Trophoblast cell (in vitro differentiated cells and primary cell): ENCODE measurements around the gene KRT84.

ENCODE experiments used
- DNase-seq, 2 donors: peaks; one replicate each; pipeline ENCODE4 v3.0.0-alpha.2; 2016
- H2AFZ ChIP-seq: 2 replicates; pipeline ENCODE4 v1.6.1; 2013; ENCODE audit warnings: low read length, moderate library complexity, mild to moderate bottlenecking; ENCODE audit not compliant: insufficient read depth, poor library complexity
- H2AK5ac ChIP-seq: 2 replicates; pipeline ENCODE4 v1.6.1; 2013; ENCODE audit warnings: mild to moderate bottlenecking, low read length
- H2BK120ac ChIP-seq: 2 replicates; pipeline ENCODE4 v1.6.1; 2013; ENCODE audit warnings: low read length, mild to moderate bottlenecking, moderate library complexity; ENCODE audit not compliant: insufficient read depth, poor library complexity
- H2BK12ac ChIP-seq: 2 replicates; pipeline ENCODE4 v1.6.1; 2013; ENCODE audit warnings: mild to moderate bottlenecking, low read length, moderate library complexity
- H2BK5ac ChIP-seq: 2 replicates; pipeline ENCODE4 v1.6.1; 2013; ENCODE audit warnings: low read length, low read depth, moderate library complexity, mild to moderate bottlenecking; ENCODE audit not compliant: poor library complexity
- H3K14ac ChIP-seq: 2 replicates; pipeline ENCODE4 v1.6.1; 2013; ENCODE audit warnings: mild to moderate bottlenecking, low read length
- H3K18ac ChIP-seq: 2 replicates; pipeline ENCODE4 v1.6.1; 2013; ENCODE audit warnings: mild to moderate bottlenecking, low read length
- H3K23ac ChIP-seq: 2 replicates; pipeline ENCODE4 v1.6.1; 2013; ENCODE audit warnings: low read length
- H3K27ac ChIP-seq: 2 replicates; pipeline ENCODE4 v1.5.1; 2013; ENCODE audit warnings: low read depth, mild to moderate bottlenecking, inconsistent platforms, low read length, moderate library complexity
- H3K27me3 ChIP-seq: 2 replicates; pipeline ENCODE4 v1.6.1; 2013; ENCODE audit warnings: inconsistent platforms, mild to moderate bottlenecking, low read length, moderate library complexity; ENCODE audit not compliant: insufficient read depth
- H3K36me3 ChIP-seq, 2 experiments: 1 replicate in 1 of 2; 2 replicates in 1 of 2; pipeline ENCODE4 v1.6.1; 2013; ENCODE audit warnings: low read length in 2 of 2, mild to moderate bottlenecking in 2 of 2, moderate library complexity in 1 of 2; ENCODE audit not compliant: insufficient read depth in 2 of 2, control insufficient read depth in 1 of 2
- H3K4ac ChIP-seq: 2 replicates; pipeline ENCODE4 v1.6.1; 2013; ENCODE audit warnings: low read depth, mild to moderate bottlenecking, low read length, moderate library complexity
- H3K4me1 ChIP-seq, 2 experiments: 1 replicate in 1 of 2; 2 replicates in 1 of 2; pipeline ENCODE4 v1.6.1; 2013; ENCODE audit warnings: low read length in 2 of 2, mild to moderate bottlenecking in 2 of 2, moderate library complexity in 1 of 2; ENCODE audit not compliant: insufficient read depth in 2 of 2, control insufficient read depth in 1 of 2
- H3K4me2 ChIP-seq: 2 replicates; pipeline ENCODE4 v1.6.1; 2013; ENCODE audit warnings: inconsistent platforms, mild to moderate bottlenecking, low read length, moderate library complexity
- H3K4me3 ChIP-seq: 2 replicates; pipeline ENCODE4 v1.5.1; 2013; ENCODE audit warnings: mild to moderate bottlenecking, low read depth, low read length, inconsistent platforms
- H3K79me1 ChIP-seq: one replicate; pipeline ENCODE4 v1.6.1; 2013; ENCODE audit warnings: low read length
- H3K79me2 ChIP-seq: 2 replicates; pipeline ENCODE4 v1.6.1; 2013; ENCODE audit warnings: low read length, mild to moderate bottlenecking; ENCODE audit not compliant: control insufficient read depth, insufficient read depth, poor library complexity
- H3K9ac ChIP-seq: 2 replicates; pipeline ENCODE4 v1.6.1; 2013; ENCODE audit warnings: mild to moderate bottlenecking, low read length
- H3K9me3 ChIP-seq: 2 replicates; pipeline ENCODE4 v1.6.1; 2013; ENCODE audit warnings: low read depth, mild to moderate bottlenecking, control low read depth, inconsistent platforms, low read length; ENCODE audit not compliant: insufficient read depth
- H4K12ac ChIP-seq: 2 replicates; pipeline ENCODE4 v1.6.1; 2013; ENCODE audit warnings: low read depth, mild to moderate bottlenecking, low read length, moderate library complexity
- H4K8ac ChIP-seq: 2 replicates; pipeline ENCODE4 v1.6.1; 2013; ENCODE audit warnings: low read depth, mild to moderate bottlenecking, low read length, moderate library complexity
- H4K91ac ChIP-seq: one replicate; pipeline ENCODE4 v1.6.1; 2013; ENCODE audit warnings: low read depth, mild to moderate bottlenecking, low read length, moderate library complexity
- WGBS: extraction: QIAGEN DNeasy Blood & Tissue Kit; methylation state at CpG from one replicate; pipeline ENCODE4 v1.1.7; 2013; ENCODE audit warnings: missing lambda C conversion rate; ENCODE audit not compliant: insufficient read length, insufficient coverage; ENCODE audit errors: extremely low coverage; 5-methylcytosine and 5-hydroxymethylcytosine counted together

The KRT84 gene

GRCh38 chr12:52337054-52337453 is 48.4 kb downstream of the KRT84 start:
- no peak overlapping the region for H4K12ac ChIP-seq
- no peaks in the 10 kb centered on the region for H3K36me3 ChIP-seq
- H2BK12ac ChIP-seq, result no peak overlapping the region
- no peak overlapping the region for H4K8ac ChIP-seq
- no peak overlapping the region for H3K4me3 ChIP-seq
- H3K79me2 ChIP-seq, result no peaks in the 10 kb centered on the region
- H3K23ac ChIP-seq, result no peak overlapping the region
- H2AK5ac ChIP-seq, result no peak overlapping the region
- H2AFZ ChIP-seq, result no peak overlapping the region
- H2BK120ac ChIP-seq, result no peak overlapping the region
- no peak overlapping the region for H3K18ac ChIP-seq
- H3K9me3 ChIP-seq, result peaks cover 3% of the 10 kb centered on the region
- H2BK5ac ChIP-seq, result no peak overlapping the region
- H4K91ac ChIP-seq, result no peak overlapping the region
- H3K4me1 ChIP-seq, result peaks cover 3 to 4% of the 10 kb centered on the region in 2 experiments
- H3K79me1 ChIP-seq, result no peaks in the 10 kb centered on the region
- no peak overlapping the region for H3K27ac ChIP-seq
- H3K14ac ChIP-seq, result no peak overlapping the region
- no CpG with 5 or more reads among the region's 1 CpG for WGBS
- no peaks in the 10 kb centered on the region for H3K27me3 ChIP-seq
- no peak overlapping the region for H3K4ac ChIP-seq
- DNase-seq, result no peak
- H3K9ac ChIP-seq, result no peak overlapping the region
- no peak overlapping the region for H3K4me2 ChIP-seq

DNA sequence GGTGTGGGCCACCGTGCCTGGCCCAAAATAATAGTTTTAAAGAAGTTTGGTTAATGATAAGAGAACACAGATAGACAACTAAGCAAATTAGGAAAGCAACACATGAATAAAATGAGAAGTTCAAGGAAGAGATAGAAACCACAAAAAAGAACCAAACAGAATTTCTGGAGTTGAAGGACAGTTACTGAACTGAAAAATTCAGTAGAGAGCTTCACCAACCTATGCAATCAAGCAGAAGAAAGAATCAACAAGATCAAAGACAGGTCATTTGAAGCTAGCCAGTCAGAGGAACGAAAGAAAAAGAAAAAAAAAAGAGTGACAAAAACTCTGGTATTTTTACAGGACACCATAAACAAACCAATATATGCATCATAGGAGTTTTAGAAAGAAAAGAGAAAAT is 48.8 kb downstream of the KRT84 start:
- Histone ChIP-seq H3K79me2 (no peaks in the 10 kb centered on the region), H2BK5ac (no peak overlapping the region), H2AK5ac (no peak overlapping the region), H3K27ac (no peak overlapping the region), H2BK120ac (no peak overlapping the region), H4K12ac (no peak overlapping the region), H3K4me3 (no peak overlapping the region), H3K14ac (no peak overlapping the region), H3K18ac (no peak overlapping the region), H3K9ac (no peak overlapping the region), H3K4me1 (peaks cover 3 to 4% of the 10 kb centered on the region in 2 experiments), H4K91ac (no peak overlapping the region), H3K4ac (no peak overlapping the region), H3K9me3 (peaks cover 3% of the 10 kb centered on the region), H2AFZ (no peak overlapping the region), H3K79me1 (no peaks in the 10 kb centered on the region), H3K36me3 (no peaks in the 10 kb centered on the region), H3K4me2 (no peak overlapping the region), H4K8ac (no peak overlapping the region), H3K27me3 (no peaks in the 10 kb centered on the region), H3K23ac (no peak overlapping the region), H2BK12ac (no peak overlapping the region)
- no CpG with 5 or more reads among the region's 2 CpGs for WGBS
- DNase-seq, result no peak

- no peak overlapping the region for H2AK5ac ChIP-seq
- no peak overlapping the region for H3K9ac ChIP-seq
- no peak overlapping the region for H3K18ac ChIP-seq
- no peak overlapping the region for H2BK5ac ChIP-seq
- H3K79me1 ChIP-seq, result no peaks in the 10 kb centered on the region
- H4K12ac ChIP-seq, result no peak overlapping the region
- H2BK12ac ChIP-seq, result no peak overlapping the region
- no peaks in the 10 kb centered on the region for H3K27me3 ChIP-seq
- peaks cover 3% of the 10 kb centered on the region for H3K9me3 ChIP-seq
- H3K4me2 ChIP-seq, result no peak overlapping the region
- H4K91ac ChIP-seq, result no peak overlapping the region
- H2AFZ ChIP-seq, result no peak overlapping the region
- no peak overlapping the region for H2BK120ac ChIP-seq
- no peaks in the 10 kb centered on the region for H3K79me2 ChIP-seq
- H3K14ac ChIP-seq, result no peak overlapping the region
- H3K4me1 ChIP-seq, result peaks cover 3 to 4% of the 10 kb centered on the region in 2 experiments
- no peaks in the 10 kb centered on the region for H3K36me3 ChIP-seq
- DNase-seq, result no peak
- no peak overlapping the region for H3K23ac ChIP-seq
- WGBS, result no CpG with 5 or more reads among the region's 4 CpGs
- no peak overlapping the region for H3K27ac ChIP-seq
- no peak overlapping the region for H3K4me3 ChIP-seq
- H4K8ac ChIP-seq, result no peak overlapping the region
- no peak overlapping the region for H3K4ac ChIP-seq
These were observed 49.7 kb downstream of the KRT84 start for GRCh38 chr12:52335598-52336262.

- Histone ChIP-seq H3K18ac (no peak overlapping the region), H2AFZ (no peak overlapping the region), H3K79me1 (no peaks in the 10 kb centered on the region), H4K12ac (no peak overlapping the region), H4K91ac (no peak overlapping the region), H3K14ac (no peak overlapping the region), H3K79me2 (no peaks in the 10 kb centered on the region), H3K27ac (no peak overlapping the region), H3K4me3 (no peak overlapping the region), H3K4ac (no peak overlapping the region), H3K4me1 (peaks cover 3 to 4% of the 10 kb centered on the region in 2 experiments), H3K36me3 (no peaks in the 10 kb centered on the region), H2BK120ac (no peak overlapping the region), H2BK5ac (no peak overlapping the region), H3K27me3 (no peaks in the 10 kb centered on the region), H3K9me3 (peaks cover 3% of the 10 kb centered on the region), H2BK12ac (no peak overlapping the region), H3K4me2 (no peak overlapping the region), H2AK5ac (no peak overlapping the region), H4K8ac (no peak overlapping the region), H3K23ac (no peak overlapping the region), H3K9ac (no peak overlapping the region)
- DNase-seq, result no peak
- WGBS, result no CpG with 5 or more reads among the region's 3 CpGs
These were observed 51.3 kb downstream of the KRT84 start for GRCh38 chr12:52334185-52334584.
